GM06990 (cell line): ENCODE measurements around the gene GET3.

Experiments used
- DNase-seq: peaks from one replicate; pipeline ENCODE4 v3.0.0-alpha.2; 2011; ENCODE audit not compliant: insufficient read length; ENCODE audit errors: extremely low read depth
- H3K27me3 ChIP-seq: replicated peaks from 2 replicates; pipeline ENCODE4 v1.6.0; 2011; ENCODE audit warnings: low read length; ENCODE audit not compliant: control insufficient read depth, insufficient read depth
- H3K36me3 ChIP-seq: 2 replicates; pipeline ENCODE4 v1.5.1; 2011; ENCODE audit warnings: low read length; ENCODE audit not compliant: control insufficient read depth, insufficient read depth
- H3K4me3 ChIP-seq: replicated peaks from 2 replicates; pipeline ENCODE4 v1.5.1; 2011; ENCODE audit warnings: low read depth, mild to moderate bottlenecking, control low read depth, low read length
- CTCF ChIP-seq: IDR thresholded peaks from 2 replicates; pipeline ENCODE4 v1.5.1; 2011; ENCODE audit warnings: low read length, control low read depth, mild to moderate bottlenecking, inconsistent platforms; ENCODE audit not compliant: insufficient read depth, poor library complexity, severe bottlenecking

Gene GET3

GRCh38 chr19:12788682-12789097 lies 51.4 kb downstream of the GET3 start:
- TF ChIP-seq CTCF, result peak; percentile 33
- DNase-seq, result peak; percentile 85
- no peaks in the 10 kb centered on the region for H3K27me3 ChIP-seq
- H3K4me3 ChIP-seq, result peak overlapping the region; percentile 62
- no peaks in the 10 kb centered on the region for H3K36me3 ChIP-seq

DNA sequence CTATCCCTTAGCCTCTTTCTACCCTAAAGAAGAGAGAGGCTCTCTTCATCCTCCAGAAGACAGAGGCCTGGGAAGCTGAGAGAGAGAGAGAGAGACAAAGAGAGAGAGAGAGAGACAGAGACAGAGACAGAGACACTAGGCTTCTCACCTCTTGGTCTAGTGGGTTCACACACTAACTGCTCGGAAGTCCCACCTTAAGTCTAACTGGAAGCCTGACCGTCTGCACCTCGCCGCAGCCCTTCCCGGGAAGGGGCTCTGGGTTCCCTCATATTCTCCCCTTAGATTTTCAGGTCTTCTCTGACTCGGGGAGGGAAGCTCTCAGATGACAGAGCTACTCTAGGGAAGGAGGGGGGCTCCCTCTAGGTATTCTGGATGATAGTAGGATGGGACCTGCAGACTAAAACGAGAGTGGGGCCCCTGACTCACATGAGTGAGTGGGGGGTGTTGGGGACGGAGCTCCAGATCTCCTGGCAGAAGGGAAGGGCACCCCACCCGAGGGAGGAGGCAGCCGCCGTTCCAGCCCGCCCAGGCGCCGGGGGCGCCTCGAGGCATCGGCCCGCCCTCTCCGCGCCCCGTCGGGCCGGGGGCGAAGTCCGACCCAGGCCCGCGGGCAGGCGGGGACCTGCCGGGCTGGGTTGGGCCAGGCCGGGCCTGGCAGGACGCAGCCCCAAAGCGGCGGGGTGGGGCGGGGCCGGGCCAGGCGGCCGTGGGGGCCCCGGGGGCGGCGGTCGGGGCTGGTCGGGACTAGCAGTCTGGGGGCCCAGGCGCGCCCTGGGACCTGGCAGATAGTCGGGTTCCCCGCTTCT lies 52.0 kb downstream of the GET3 start:
- no peaks in the 10 kb centered on the region for H3K27me3 ChIP-seq
- TF ChIP-seq CTCF, result no peak
- no peak for DNase-seq
- H3K4me3 ChIP-seq, result peak overlapping the region; percentile 62
- H3K36me3 ChIP-seq, result no peaks in the 10 kb centered on the region

DNA sequence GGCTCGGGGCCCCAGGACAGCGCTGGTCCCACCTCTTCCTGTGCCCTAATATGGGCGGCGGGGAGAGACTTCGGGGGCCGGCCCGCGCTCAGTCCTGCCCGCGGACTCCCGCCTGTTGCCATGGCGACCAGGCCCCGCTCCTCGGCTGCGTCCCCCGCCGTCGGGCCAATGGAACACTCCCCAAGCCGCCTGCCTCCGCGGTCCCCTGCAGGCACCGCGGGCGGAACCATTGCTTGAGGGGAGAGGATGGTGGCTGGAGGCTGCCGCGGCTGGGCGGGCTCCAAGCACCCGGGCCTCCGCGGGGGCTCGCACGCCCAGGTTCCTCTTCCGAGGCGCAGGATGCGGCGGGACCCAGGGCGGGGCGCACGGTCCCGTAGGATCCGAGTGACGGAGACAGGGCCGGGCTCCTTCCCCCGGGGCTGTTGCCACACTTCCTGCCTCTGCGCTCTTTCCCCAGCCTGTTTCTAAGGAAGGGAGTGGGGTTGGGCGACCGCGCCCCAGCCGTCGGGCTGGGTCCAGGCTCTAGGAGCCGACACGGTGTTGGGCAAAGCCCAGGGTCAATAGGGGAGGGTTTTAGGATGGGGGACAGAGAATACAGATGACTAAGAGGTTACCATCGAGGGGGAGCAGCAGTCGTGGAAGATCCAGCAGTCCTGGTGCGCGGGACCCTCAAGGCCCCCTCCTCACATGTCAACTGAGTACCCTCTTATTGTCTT lies 52.8 kb downstream of the GET3 start:
- Histone ChIP-seq H3K4me3 (peak overlapping the region; percentile 96), H3K36me3 (no peaks in the 10 kb centered on the region), H3K27me3 (no peaks in the 10 kb centered on the region)
- DNase-seq, result peak; percentile 99
- TF ChIP-seq CTCF, result no peak

- no peak for DNase-seq
- Histone ChIP-seq H3K27me3 (no peaks in the 10 kb centered on the region), H3K36me3 (no peaks in the 10 kb centered on the region), H3K4me3 (peak overlapping the region; percentile 96)
- TF ChIP-seq CTCF, result no peak
Measured at GRCh38 chr19:12790628-12791344, 53.5 kb downstream of the GET3 start.

- H3K4me3 ChIP-seq, result peak within 1 kb of the TSS; percentile 96
- DNase-seq, result peak; percentile 97
- TF ChIP-seq CTCF, result peak; percentile 8
Measured at GRCh38 chr19:12791345-12792050, 54.2 kb downstream of the GET3 start, which contains the start of gene JUNB. TSS of gene JUNB (plus strand) at chr19:12791486. CDS start at chr19:12791772, 286 bp downstream.

More at GRCh38 chr19:12791345-12792050, 54.2 kb downstream of the GET3 start, which contains the start of gene JUNB:
- Histone ChIP-seq H3K27me3 (no peaks in the 10 kb centered on the region), H3K36me3 (no peaks in the 10 kb centered on the region)
